ENCODE results near the gene DPEP2.
"Not testable (repeated sequence)": the region's sequence is repeated elsewhere in the genome, so short reads cannot be mapped to it uniquely, and the experiment has no call there.

DPEP2 gene

GRCh38 chr16:67953641-67954375, 45.5 kb downstream of the DPEP2 start:
- no peak for DNase-seq

- no peak for DNase-seq
These were observed 47.8 kb downstream of the DPEP2 start for GRCh38 chr16:67951485-67951884.

GRCh38 chr16:67950335-67950843, 48.9 kb downstream of the DPEP2 start:
- DNase-seq: no peak

GRCh38 chr16:67949645-67950044, 49.6 kb downstream of the DPEP2 start:
- no peak for DNase-seq

GRCh38 chr16:67948015-67948414, 51.3 kb downstream of the DPEP2 start:
- no peak for DNase-seq

GRCh38 chr16:67946966-67947558, 52.2 kb downstream of the DPEP2 start:
- DNase-seq: no peak

- DNase-seq: no peak
These were observed 53.1 kb downstream of the DPEP2 start for GRCh38 chr16:67946128-67946569.

- no peak for DNase-seq
These were observed 53.8 kb downstream of the DPEP2 start for GRCh38 chr16:67945392-67945933.

- DNase-seq: no peak
These were observed 54.4 kb downstream of the DPEP2 start for GRCh38 chr16:67944690-67945391.

- DNase-seq: no peak
These were observed 55.4 kb downstream of the DPEP2 start, which contains the start of gene LCAT for GRCh38 chr16:67943619-67944504. Gene LCAT, minus strand, starts transcription at chr16:67944120. Its CDS starts 19 bp downstream, at chr16:67944101.

- no peak for DNase-seq
These were observed 56.0 kb downstream of the DPEP2 start for GRCh38 chr16:67943256-67943618.

GRCh38 chr16:67942510-67943255, 56.6 kb downstream of the DPEP2 start:
- no peak for DNase-seq

- peak; percentile 27 to 48 for DNase-seq
These were observed 57.1 kb downstream of the DPEP2 start for GRCh38 chr16:67942200-67942509.

GRCh38 chr16:67941469-67942199, 57.6 kb downstream of the DPEP2 start:
- no peak for DNase-seq

- DNase-seq: no peak
These were observed 58.7 kb downstream of the DPEP2 start for GRCh38 chr16:67940446-67941089.

GRCh38 chr16:67939507-67940445, 59.5 kb downstream of the DPEP2 start:
- DNase-seq: no peak

- not testable (repeated sequence) for DNase-seq
These were observed 61.6 kb downstream of the DPEP2 start for GRCh38 chr16:67937713-67938112.
